HG02852 (cell line): ENCODE results near the gene C16orf92.

Source experiments
- ATAC-seq: cut with Tn5 transposase; IDR thresholded peaks from one replicate; pipeline ENCODE4 v1.9.1; 2021; ENCODE audit warnings: mild to moderate bottlenecking, moderate library complexity; ENCODE audit not compliant: unreplicated experiment

Gene C16orf92

GRCh38 chr16:30053376-30054015 is 30.5 kb downstream of the C16orf92 start:
- ATAC-seq = peak; percentile 10

- ATAC-seq = no peak
These were observed 31.5 kb downstream of the C16orf92 start for GRCh38 chr16:30054451-30054850.

- no peak for ATAC-seq
These were observed 32.1 kb downstream of the C16orf92 start for GRCh38 chr16:30054959-30055553.

GRCh38 chr16:30060346-30060745 is 37.3 kb downstream of the C16orf92 start:
- ATAC-seq = no peak

GRCh38 chr16:30060836-30061554 is 38.0 kb downstream of the C16orf92 start:
- no peak for ATAC-seq

- ATAC-seq = no peak
These were observed 40.4 kb downstream of the C16orf92 start for GRCh38 chr16:30063278-30063892.

- ATAC-seq = no peak
These were observed 41.1 kb downstream of the C16orf92 start for GRCh38 chr16:30063893-30064728.

- no peak for ATAC-seq
These were observed 41.7 kb downstream of the C16orf92 start for GRCh38 chr16:30064729-30065101.

- ATAC-seq = peak; percentile 77
These were observed 42.3 kb downstream of the C16orf92 start, which contains the start of gene ALDOA for GRCh38 chr16:30065102-30065942. Gene ALDOA (plus strand): TSS chr16:30065760. CDS start chr16:30066898, 1,138 bp downstream.

GRCh38 chr16:30065943-30066760 is 43.2 kb downstream of the C16orf92 start:
- ATAC-seq = no peak

- no peak for ATAC-seq
These were observed 44.0 kb downstream of the C16orf92 start for GRCh38 chr16:30066761-30067583.

- no peak for ATAC-seq
These were observed 44.6 kb downstream of the C16orf92 start for GRCh38 chr16:30067584-30067916.

GRCh38 chr16:30068333-30068732 is 45.3 kb downstream of the C16orf92 start:
- ATAC-seq = no peak

GRCh38 chr16:30068750-30069610 is 46.0 kb downstream of the C16orf92 start:
- ATAC-seq = no peak

- ATAC-seq = no peak
These were observed 46.8 kb downstream of the C16orf92 start for GRCh38 chr16:30069611-30070462.

- ATAC-seq = no peak
These were observed 47.5 kb downstream of the C16orf92 start for GRCh38 chr16:30070490-30070889.
